IMR-90 (cell line): ENCODE measurements around the gene ATP1B1. TPM values are rescaled to one million over a fixed set of nuclear protein-coding genes. Genes with fewer than 3 reads are reported as not detected.
A peak's percentile ranks its signal among the peaks of the same experiment; 100 is the strongest.

Experiments used
- ATAC-seq: fragments of 200-7000 bp; cut with Tn5 transposase; 2 replicates; pipeline ENCODE4 v1.9.1; 2020; ENCODE audit warnings: low read depth, mild to moderate bottlenecking, moderate library complexity
- BruUV-seq: library from RNA; stranded (reverse); fragments of 400-500 nt; replicated peaks from 2 replicates; lab custom pipeline; 2021; lab: Mats Ljungman, UMichigan
- CTCF ChIA-PET: fragments of 300-600 bp; formaldehyde crosslinking; extraction: SDS; loops from one replicate; lab custom pipeline; 2021; ENCODE audit warnings: antibody characterized with exemption; lab: Yijun Ruan, JAX
- POLR2A ChIA-PET: fragments of 300-600 bp; sonication (Branson Sonifier 250); formaldehyde crosslinking; loops from one replicate; lab custom pipeline; 2022; ENCODE audit warnings: antibody characterized with exemption; ENCODE audit not compliant: unreplicated experiment; lab: Charles Lee
- DNase-seq: peaks from one replicate; pipeline ENCODE4 v3.0.0; 2013
- H2AFZ ChIP-seq: replicated peaks from 2 replicates; pipeline ENCODE3; 2013; ENCODE audit warnings: low read length, mild to moderate bottlenecking; ENCODE audit not compliant: poor library complexity
- H2AK5ac ChIP-seq: 2 replicates; pipeline ENCODE4 v1.6.1; 2013; ENCODE audit warnings: low read depth, low read length, inconsistent platforms
- H2AK9ac ChIP-seq: replicated peaks from 2 replicates; pipeline ENCODE3; 2013; ENCODE audit warnings: mild to moderate bottlenecking, low read depth, low read length, moderate library complexity; ENCODE audit not compliant: poor library complexity
- H2BK120ac ChIP-seq: 2 replicates; pipeline ENCODE4 v1.6.1; 2013; ENCODE audit warnings: low read depth, low read length, inconsistent platforms
- H2BK15ac ChIP-seq: 3 replicates; pipeline ENCODE4 v1.6.1; 2013; ENCODE audit warnings: low read depth, low read length, inconsistent platforms
- H2BK20ac ChIP-seq: 2 replicates; pipeline ENCODE4 v1.6.1; 2013; ENCODE audit warnings: low read depth, mild to moderate bottlenecking, inconsistent platforms, low read length, moderate library complexity
- H2BK5ac ChIP-seq: 2 replicates; pipeline ENCODE4 v1.6.1; 2013; ENCODE audit warnings: mild to moderate bottlenecking, low read depth, low read length, inconsistent platforms; ENCODE audit not compliant: poor library complexity, severe bottlenecking
- H3K14ac ChIP-seq: replicated peaks from 2 replicates; pipeline ENCODE4 v1.6.1; 2013; ENCODE audit warnings: low read depth, low read length, inconsistent platforms
- H3K18ac ChIP-seq: 2 replicates; pipeline ENCODE4 v1.6.1; 2013; ENCODE audit warnings: low read depth, low read length, control low read depth
- H3K23ac ChIP-seq: 2 replicates; pipeline ENCODE4 v1.6.1; 2013; ENCODE audit warnings: low read depth, low read length, inconsistent platforms
- H3K27ac ChIP-seq: 2 replicates; pipeline ENCODE4 v1.5.1; 2013; ENCODE audit warnings: mild to moderate bottlenecking, control low read depth, low read length; ENCODE audit not compliant: insufficient read depth
- H3K27me3 ChIP-seq: 2 replicates; pipeline ENCODE4 v1.6.1; 2013; ENCODE audit warnings: low read length; ENCODE audit not compliant: control insufficient read depth, insufficient read depth
- H3K36me3 ChIP-seq: 2 replicates; pipeline ENCODE4 v1.6.1; 2013; ENCODE audit warnings: low read length, mixed read lengths; ENCODE audit not compliant: control insufficient read depth, insufficient read depth
- H3K4ac ChIP-seq: 2 replicates; pipeline ENCODE4 v1.6.1; 2013; ENCODE audit warnings: low read depth, low read length, inconsistent platforms
- H3K4me1 ChIP-seq: 2 replicates; pipeline ENCODE4 v1.6.1; 2013; ENCODE audit warnings: low read length, mixed read lengths; ENCODE audit not compliant: control insufficient read depth, insufficient read depth
- H3K4me2 ChIP-seq: 2 replicates; pipeline ENCODE4 v1.6.1; 2013; ENCODE audit warnings: low read depth, mild to moderate bottlenecking, control low read depth, low read length, moderate library complexity
- H3K4me3 ChIP-seq: 2 replicates; pipeline ENCODE4 v1.5.1; 2013; ENCODE audit warnings: low read depth, mild to moderate bottlenecking, control low read depth, low read length, moderate library complexity; ENCODE audit not compliant: insufficient read depth
- H3K56ac ChIP-seq: 2 replicates; pipeline ENCODE4 v1.6.1; 2013; ENCODE audit warnings: low read length, inconsistent platforms; ENCODE audit not compliant: insufficient read depth; ENCODE audit errors: extremely low read depth
- H3K79me1 ChIP-seq, 2 experiments: 2 replicates each; pipeline ENCODE4 v1.6.1; 2013; ENCODE audit warnings: low read length in 2 of 2, inconsistent platforms in 1 of 2, low read depth in 1 of 2
- H3K9ac ChIP-seq: 2 replicates; pipeline ENCODE4 v1.6.1; 2013; ENCODE audit warnings: low read depth, low read length, control low read depth
- H3K9me1 ChIP-seq: 2 replicates; pipeline ENCODE4 v1.6.1; 2013; ENCODE audit warnings: low read length, inconsistent platforms; ENCODE audit not compliant: insufficient read depth
- H3K9me3 ChIP-seq: 2 replicates; pipeline ENCODE4 v1.6.1; 2013; ENCODE audit warnings: low read length; ENCODE audit not compliant: control insufficient read depth, insufficient read depth
- H4K20me1 ChIP-seq: 2 replicates; pipeline ENCODE4 v1.6.1; 2013; ENCODE audit warnings: low read length, inconsistent platforms; ENCODE audit not compliant: insufficient read depth
- H4K5ac ChIP-seq: 2 replicates; pipeline ENCODE4 v1.6.1; 2013; ENCODE audit warnings: mild to moderate bottlenecking, low read depth, low read length, control low read depth
- H4K8ac ChIP-seq, 2 experiments: 2 replicates each; pipeline ENCODE4 v1.6.1; 2013; ENCODE audit warnings: low read depth in 2 of 2, low read length in 2 of 2, control low read depth in 1 of 2, inconsistent platforms in 1 of 2
- H4K91ac ChIP-seq: 2 replicates; pipeline ENCODE4 v1.6.1; 2013; ENCODE audit warnings: low read depth, low read length, inconsistent platforms; ENCODE audit not compliant: insufficient read depth
- CEBPB ChIP-seq: IDR thresholded peaks from 2 replicates; pipeline ENCODE4 v1.6.1; 2012; ENCODE audit warnings: low read depth, low read length, improper control_type of control experiment
- ELK1 ChIP-seq: fragments of 150-350 bp; IDR thresholded peaks from 2 replicates; pipeline ENCODE4 v1.6.1; 2016; ENCODE audit warnings: low read depth, mild to moderate bottlenecking, low read length, moderate library complexity, borderline replicate concordance
- FOS ChIP-seq: fragments of 150-350 bp; IDR thresholded peaks from 2 replicates; pipeline ENCODE4 v1.6.1; 2016; ENCODE audit warnings: low read depth, low read length
- MXI1 ChIP-seq: IDR thresholded peaks from 2 replicates; pipeline ENCODE4 v1.6.1; 2012; ENCODE audit warnings: low read depth, mild to moderate bottlenecking, low read length, moderate library complexity, borderline replicate concordance
- WGBS, 2 experiments: methylation state at CpG; one replicate each; pipeline versions ENCODE4 v1.1.5 to v1.1.7; 2013; ENCODE audit warnings: missing lambda C conversion rate in 2 of 2; ENCODE audit not compliant: insufficient read length in 1 of 2; ENCODE audit errors: extremely low coverage in 2 of 2; 5-methylcytosine and 5-hydroxymethylcytosine counted together
- dilution Hi-C: fragments of 300-500 bp; cut with HindIII; formaldehyde crosslinking; loops from one replicate; pipeline ENCODE4 v1.14.3; 2018; ENCODE audit warnings: low sequenced_read_pairs; ENCODE audit not compliant: unreplicated experiment
- in situ Hi-C: fragments of 300-500 bp; cut with MboI; formaldehyde crosslinking; loops from 3 replicates; pipeline ENCODE4 v1.14.3; 2019; ENCODE audit warnings: low sequenced_read_pairs, inconsistent platforms, mixed read lengths
- intact Hi-C: fragments of 100-400 bp; cut with micrococcal nuclease; formaldehyde crosslinking; loops from 2 replicates; pipeline ENCODE4 v1.10.0; 2022
- polyA plus RNA-seq, 3 experiments: library from polyadenylated mRNA; depleted of rRNA; stranded (reverse); fragments of >200 nt; gene quantifications; 2 replicates each; pipeline ENCODE4 v1.2.3, GENCODE V29; 2012; ENCODE audit warnings: low replicate concordance in 1 of 3
- total RNA-seq: library from RNA; depleted of rRNA; stranded (reverse); fragments of >200 nt; gene quantifications from 2 replicates; pipeline ENCODE4 v1.2.3, GENCODE V29; 2012

Gene ATP1B1
- total and polyA plus RNA-seq, 2 of the 4 experiments (the other 2 are of a cell fraction) = 14.5 to 22.1 TPM

- Histone ChIP-seq H3K23ac (peak overlapping the region; percentile 66), H3K27me3 (no peaks in the 10 kb centered on the region), H2AK5ac (peak overlapping the region; percentile 46; the same call in 1 of the 2 replicates), H3K4me1 (peaks cover 26% of the 10 kb centered on the region), H3K4ac (peak overlapping the region; percentile 82), H2BK5ac (peak overlapping the region; percentile 68), H4K8ac (peak overlapping the region in 1 of 2 experiments; percentile 76; a peak in 3 of 4 replicates), H2BK20ac (peak overlapping the region; percentile 73), H3K9ac (no peak overlapping the region), H4K5ac (peak overlapping the region; percentile 7; the same call in 1 of the 2 replicates), H4K91ac (peak overlapping the region; percentile 82), H3K9me3 (no peaks in the 10 kb centered on the region), H3K27ac (peak overlapping the region; percentile 51; the same call in 1 of the 2 replicates), H3K14ac (0 out of 2 replicates have a peak overlapping the region, but pooled peaks have one; percentile 34), H4K20me1 (no peaks in the 10 kb centered on the region), H3K4me2 (peak overlapping the region; percentile 47; the same call in 1 of the 2 replicates), H3K4me3 (no peak overlapping the region), H2BK120ac (peak overlapping the region; percentile 78), H3K9me1 (peaks cover 29% of the 10 kb centered on the region), H3K36me3 (no peaks in the 10 kb centered on the region; the same call in 1 of the 2 replicates), H2AK9ac (no peak overlapping the region), H2AFZ (peak overlapping the region; percentile 64), H3K18ac (peak overlapping the region; percentile 42; the same call in 1 of the 2 replicates), H3K56ac (peak overlapping the region; percentile 71; the same call in 1 of the 2 replicates), H3K79me1 (peaks cover 12 to 67% of the 10 kb centered on the region in 2 experiments), H2BK15ac (peak overlapping the region; percentile 4; the same call in 1 of the 3 replicates)
- no TSS peak for BruUV-seq
- intact Hi-C loops (no loop called here), dilution Hi-C loops (no loop called here), in situ Hi-C loops (loop anchor here (25.0 kb wide), 2 partner anchors 983 to 1592 kb away; partner anchors contain the start of gene GPR161)
- 0 out of 2 replicates have a peak, but pooled peaks have one; percentile 37 for TF ChIP-seq CEBPB
- no peak for TF ChIP-seq FOS
- no peak for TF ChIP-seq ELK1
- TF ChIP-seq MXI1 = peak; percentile 51; the same call in 1 of the 2 replicates
- whole genome bisulfite sequencing, 2 experiments = no CpG with 5 or more reads among the region's 5 CpGs
- ChIA-PET CTCF (interaction anchor here (0.6 to 1.8 kb wide), 2 partner anchors 10 to 228 kb away, joined by 3 to 7 read pairs; no protein-coding TSS in a partner anchor), POLR2A (interaction anchor here (1.0 kb wide), 1 partner anchor 9 kb away, joined by 5 read pairs; no protein-coding TSS in a partner anchor)
- peak; percentile 61 for ATAC-seq
- DNase-seq = peak; percentile 80
These were observed 13.6 kb downstream of the ATP1B1 start for GRCh38 chr1:169120066-169120465.
